K562 (cell line): ENCODE measurements around the gene GFRA3.

Experiments used
- CHD2 ChIP-seq: IDR thresholded peaks from 2 replicates; pipeline ENCODE4 v1.6.1; 2011; ENCODE audit warnings: low read depth, low read length
- GABPA ChIP-seq: fragments of 200-800 bp; sonication (Bioruptor generic); conservative IDR thresholded peaks from 2 replicates; pipeline ENCODE4 v1.6.1; 2016; ENCODE audit warnings: low read depth, missing genetic modification characterization, missing compliant biosample characterization
- KDM1A ChIP-seq, 2 experiments: fragments of 450-650 bp; IDR thresholded peaks; 2 replicates each; pipeline ENCODE4 v1.6.1; 2016; ENCODE audit warnings: mild to moderate bottlenecking in 2 of 2
- SMAD2 ChIP-seq: fragments of 150-350 bp; IDR thresholded peaks from 2 replicates; pipeline ENCODE4 v1.6.1; 2014; ENCODE audit warnings: low read depth, mild to moderate bottlenecking, low read length
- SRF ChIP-seq, 2 experiments: fragments of 250-450, 450-650 bp in 1 of 2; sonication (Bioruptor Pico) in 1 of 2; sonication (generic) in 1 of 2; formaldehyde crosslinking; IDR thresholded peaks; 2 replicates each; pipeline versions ENCODE4 v1.5.0 to v1.5.1; 2020 to 2022; ENCODE audit warnings: mild to moderate bottlenecking in 1 of 2, missing genetic modification reagents in 1 of 2
- ZNF707 ChIP-seq: fragments of 250-450 bp; sonication (Bioruptor Pico); conservative IDR thresholded peaks from 2 replicates; pipeline ENCODE4 v1.8.0; 2022; ENCODE audit warnings: inconsistent platforms, mild to moderate bottlenecking, moderate library complexity
- ZNF79 ChIP-seq: fragments of 250-450 bp; sonication (Bioruptor Pico); IDR thresholded peaks from 2 replicates; pipeline ENCODE4 v1.4.0; 2020; ENCODE audit warnings: low read depth, mild to moderate bottlenecking, moderate library complexity
- TF ChIP-seq, protein P1 (sequence below), 3 experiments: IDR thresholded peaks in 2 of 3; conservative IDR thresholded peaks in 1 of 3; 2 replicates each; pipeline ENCODE4 v1.5.1; 2011 to 2012; ENCODE audit warnings: low read length in 3 of 3, mild to moderate bottlenecking in 3 of 3, control low read depth in 2 of 3, improper control_type of control experiment in 1 of 3, inconsistent platforms in 1 of 3, low read depth in 1 of 3, mixed read lengths in 1 of 3, moderate library complexity in 1 of 3; ENCODE audit not compliant: insufficient read depth in 2 of 3
- TF ChIP-seq, protein P2 (sequence below), 2 experiments: fragments of 450-650 bp; formaldehyde crosslinking in 1 of 2; IDR thresholded peaks; 2 replicates each; pipeline versions ENCODE4 v1.4.0 to v1.6.1; 2014 to 2020; ENCODE audit warnings: mild to moderate bottlenecking in 2 of 2, borderline replicate concordance in 1 of 2, low read depth in 1 of 2

DNA sequence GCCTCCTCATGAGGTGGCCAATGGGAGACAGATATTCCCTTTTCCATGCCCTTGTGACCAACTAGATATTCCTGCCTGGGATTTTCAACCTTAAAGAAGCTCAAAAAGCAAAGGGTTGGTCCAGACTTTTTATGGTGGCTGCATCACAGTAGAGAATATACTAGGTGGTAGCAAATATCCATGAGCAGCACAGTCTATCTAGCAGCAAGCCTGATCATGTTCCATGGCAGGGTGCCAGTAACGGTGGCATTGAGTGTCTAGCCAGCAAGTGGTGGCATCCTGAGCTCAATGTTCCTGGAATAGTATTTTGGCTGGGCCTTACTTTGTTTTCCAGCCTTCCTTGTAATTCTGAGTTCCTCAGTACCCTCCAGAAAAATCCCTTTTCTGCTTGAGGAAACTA lies 31.4 kb upstream of the GFRA3 start:
- TF ChIP-seq ZNF79 (CRISPR knock-in tag) = no peak
- TF ChIP-seq ZNF707 (CRISPR knock-in tag) = no peak
- no peak for TF ChIP-seq SMAD2
- no peak for TF ChIP-seq CHD2
- TF ChIP-seq, protein P1, sequence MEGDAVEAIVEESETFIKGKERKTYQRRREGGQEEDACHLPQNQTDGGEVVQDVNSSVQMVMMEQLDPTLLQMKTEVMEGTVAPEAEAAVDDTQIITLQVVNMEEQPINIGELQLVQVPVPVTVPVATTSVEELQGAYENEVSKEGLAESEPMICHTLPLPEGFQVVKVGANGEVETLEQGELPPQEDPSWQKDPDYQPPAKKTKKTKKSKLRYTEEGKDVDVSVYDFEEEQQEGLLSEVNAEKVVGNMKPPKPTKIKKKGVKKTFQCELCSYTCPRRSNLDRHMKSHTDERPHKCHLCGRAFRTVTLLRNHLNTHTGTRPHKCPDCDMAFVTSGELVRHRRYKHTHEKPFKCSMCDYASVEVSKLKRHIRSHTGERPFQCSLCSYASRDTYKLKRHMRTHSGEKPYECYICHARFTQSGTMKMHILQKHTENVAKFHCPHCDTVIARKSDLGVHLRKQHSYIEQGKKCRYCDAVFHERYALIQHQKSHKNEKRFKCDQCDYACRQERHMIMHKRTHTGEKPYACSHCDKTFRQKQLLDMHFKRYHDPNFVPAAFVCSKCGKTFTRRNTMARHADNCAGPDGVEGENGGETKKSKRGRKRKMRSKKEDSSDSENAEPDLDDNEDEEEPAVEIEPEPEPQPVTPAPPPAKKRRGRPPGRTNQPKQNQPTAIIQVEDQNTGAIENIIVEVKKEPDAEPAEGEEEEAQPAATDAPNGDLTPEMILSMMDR (IDR thresholded peaks at IDR 0.05 in 2 of 3, conservative IDR thresholded peaks at IDR 0.05 in 1 of 3; ENCODE audit: insufficient read depth in 2 of 3, low read depth in 1 of 3, low read length in 3 of 3) = peak in 1 of 3 experiments; percentile 24; a peak in 1 of 6 replicates
- TF ChIP-seq GABPA = no peak
- TF ChIP-seq SRF (CRISPR knock-in tag; IDR thresholded peaks at IDR 0.05) = no peak
- no peak for TF ChIP-seq KDM1A (IDR thresholded peaks at IDR 0.05)
- TF ChIP-seq, protein P2, sequence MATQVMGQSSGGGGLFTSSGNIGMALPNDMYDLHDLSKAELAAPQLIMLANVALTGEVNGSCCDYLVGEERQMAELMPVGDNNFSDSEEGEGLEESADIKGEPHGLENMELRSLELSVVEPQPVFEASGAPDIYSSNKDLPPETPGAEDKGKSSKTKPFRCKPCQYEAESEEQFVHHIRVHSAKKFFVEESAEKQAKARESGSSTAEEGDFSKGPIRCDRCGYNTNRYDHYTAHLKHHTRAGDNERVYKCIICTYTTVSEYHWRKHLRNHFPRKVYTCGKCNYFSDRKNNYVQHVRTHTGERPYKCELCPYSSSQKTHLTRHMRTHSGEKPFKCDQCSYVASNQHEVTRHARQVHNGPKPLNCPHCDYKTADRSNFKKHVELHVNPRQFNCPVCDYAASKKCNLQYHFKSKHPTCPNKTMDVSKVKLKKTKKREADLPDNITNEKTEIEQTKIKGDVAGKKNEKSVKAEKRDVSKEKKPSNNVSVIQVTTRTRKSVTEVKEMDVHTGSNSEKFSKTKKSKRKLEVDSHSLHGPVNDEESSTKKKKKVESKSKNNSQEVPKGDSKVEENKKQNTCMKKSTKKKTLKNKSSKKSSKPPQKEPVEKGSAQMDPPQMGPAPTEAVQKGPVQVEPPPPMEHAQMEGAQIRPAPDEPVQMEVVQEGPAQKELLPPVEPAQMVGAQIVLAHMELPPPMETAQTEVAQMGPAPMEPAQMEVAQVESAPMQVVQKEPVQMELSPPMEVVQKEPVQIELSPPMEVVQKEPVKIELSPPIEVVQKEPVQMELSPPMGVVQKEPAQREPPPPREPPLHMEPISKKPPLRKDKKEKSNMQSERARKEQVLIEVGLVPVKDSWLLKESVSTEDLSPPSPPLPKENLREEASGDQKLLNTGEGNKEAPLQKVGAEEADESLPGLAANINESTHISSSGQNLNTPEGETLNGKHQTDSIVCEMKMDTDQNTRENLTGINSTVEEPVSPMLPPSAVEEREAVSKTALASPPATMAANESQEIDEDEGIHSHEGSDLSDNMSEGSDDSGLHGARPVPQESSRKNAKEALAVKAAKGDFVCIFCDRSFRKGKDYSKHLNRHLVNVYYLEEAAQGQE (IDR thresholded peaks at IDR 0.05; ENCODE audit: borderline replicate concordance) = no peak
- TF ChIP-seq, protein P2 (CRISPR knock-in tag; IDR thresholded peaks at IDR 0.05; ENCODE audit: low read depth) = no peak
